ENCODE data around the gene PACC1.
"Not testable (repeated sequence)": the region's sequence is repeated elsewhere in the genome, so short reads cannot be mapped to it uniquely, and the experiment has no call there.

PACC1 gene

DNA sequence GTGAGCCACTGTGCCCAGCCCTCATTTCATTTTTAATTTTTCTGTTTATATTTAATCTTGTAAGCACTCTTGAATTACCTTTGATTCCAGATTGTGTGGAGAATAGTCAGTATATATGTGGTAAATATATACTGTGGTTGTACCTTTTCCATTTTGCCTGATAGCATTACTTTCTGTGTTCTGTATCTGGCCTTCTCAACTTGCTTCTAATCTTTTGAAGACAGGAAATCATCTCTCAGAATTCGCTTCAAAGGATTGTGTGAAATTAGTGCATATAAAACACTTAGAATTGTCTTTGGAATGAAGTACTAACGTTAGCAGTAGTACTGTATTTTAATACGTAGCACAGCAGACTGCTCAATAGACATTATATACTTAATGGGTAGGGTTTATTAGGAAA, 91.6 kb downstream of the PACC1 start:
- no peak for DNase-seq

- not testable (repeated sequence) for DNase-seq
Measured at GRCh38 chr1:212321031-212321430, 93.7 kb downstream of the PACC1 start.

DNA sequence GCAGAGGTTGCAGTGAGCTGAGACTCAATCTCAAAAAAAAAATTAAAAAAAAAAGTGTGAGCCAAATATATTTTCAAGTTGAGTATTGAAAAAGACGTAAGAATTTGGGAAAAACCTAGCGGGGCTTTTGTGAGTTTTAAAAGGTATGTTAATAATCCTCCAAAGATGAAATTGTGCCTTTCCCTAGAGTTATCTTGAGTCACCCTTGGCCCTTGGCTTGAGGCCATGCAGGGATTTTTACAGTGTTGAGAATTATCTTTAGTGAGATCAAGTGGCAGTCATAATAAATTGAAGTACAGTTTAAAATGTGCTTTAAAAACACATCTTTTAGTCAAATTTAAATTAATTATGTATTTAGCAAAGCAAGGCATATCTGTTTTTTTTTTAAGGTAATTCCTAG, 96.8 kb downstream of the PACC1 start:
- DNase-seq, result no peak

DNA sequence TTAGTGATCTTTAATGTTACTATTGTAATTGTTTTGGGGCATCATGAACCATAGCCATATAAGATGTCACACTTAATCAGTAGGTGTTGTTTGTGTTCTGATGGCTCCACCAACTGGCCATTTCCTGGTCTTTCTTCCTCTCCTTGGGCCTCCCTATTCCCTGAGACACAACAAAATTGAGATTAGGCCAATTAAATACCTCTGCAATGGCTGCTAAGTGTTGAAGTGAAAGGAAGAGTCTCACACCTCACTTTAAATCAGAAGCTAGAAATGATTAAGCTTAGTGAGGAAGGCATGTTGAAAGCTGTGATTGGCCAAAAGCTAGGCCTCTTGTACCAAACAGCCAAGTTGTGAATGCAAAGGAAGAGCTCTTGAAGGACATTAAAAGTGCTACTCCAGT, 98.8 kb downstream of the PACC1 start:
- peak; percentile 19 for DNase-seq

GRCh38 chr1:212315184-212315583, 99.5 kb downstream of the PACC1 start:
- DNase-seq, result no peak
